Measurements from ENCODE around the gene CCDC183. TPM values are rescaled to one million over a fixed set of nuclear protein-coding genes. Genes with fewer than 3 reads are reported as not detected.

CCDC183 gene
- total RNA-seq, 1 experiment from 2014 or later = 1.1 TPM

GRCh38 chr9:136764301-136764891 is 31.7 kb upstream of the CCDC183 start, which contains the start of gene LCN15:
LCN15 (minus strand) TSS chr9:136764518; CDS start chr9:136764488, 30 bp downstream.
- Mint-ChIP-seq H3K36me3 (ENCODE audit: insufficient read depth in 1 of 3, low read depth in 3 of 3) (no peaks in the 10 kb centered on the region; a peak in 1 of 7 replicates), H3K9me3 (peaks cover 0 to 5% of the 10 kb centered on the region in 2 experiments; a peak in 1 of 5 replicates), H3K27me3 (ENCODE audit: low read depth) (peaks cover 21% of the 10 kb centered on the region), H3K4me1 (peaks cover 15 to 28% of the 10 kb centered on the region in 2 experiments), H3K4me3 (peak within 1 kb of the TSS in 1 of 2 experiments; percentile 38; a peak in 1 of 5 replicates), H3K27ac (no peak within 1 kb of the TSS)
- Histone ChIP-seq H3K23ac (ENCODE audit: insufficient read length, low read depth, low read length) (no peak within 1 kb of the TSS), H2BK120ac (ENCODE audit: low read depth, low read length, poor library complexity, severe bottlenecking) (no peak within 1 kb of the TSS), H3K9me3 (ENCODE audit: control insufficient read depth, low read depth, low read length) (no peaks in the 10 kb centered on the region), H2BK5ac (ENCODE audit: insufficient read length, low read length) (no peak within 1 kb of the TSS), H2AK5ac (ENCODE audit: insufficient read length, low read length) (no peak within 1 kb of the TSS), H4K20me1 (ENCODE audit: control insufficient read depth, insufficient read depth, insufficient read length) (no peaks in the 10 kb centered on the region), H3K79me1 (ENCODE audit: insufficient read depth, low read depth, low read length, poor library complexity, severe bottlenecking) (no peaks in the 10 kb centered on the region), H3K56ac (ENCODE audit: insufficient read length, low read depth, low read length) (no peak within 1 kb of the TSS), H4K91ac (ENCODE audit: insufficient read length, low read depth, low read length) (no peak within 1 kb of the TSS), H3T11ph (ENCODE audit: low read length) (no peak within 1 kb of the TSS), H3K4me1 (ENCODE audit: insufficient read depth, low read length) (no peaks in the 10 kb centered on the region), H2BK15ac (ENCODE audit: low read depth, low read length) (no peak within 1 kb of the TSS), H3K4me2 (ENCODE audit: insufficient read depth, insufficient read length, low read length) (no peak within 1 kb of the TSS), H2BK20ac (ENCODE audit: low read depth, low read length, poor library complexity, severe bottlenecking) (no peak within 1 kb of the TSS), H3K18ac (ENCODE audit: insufficient read length, low read depth, low read length) (no peak within 1 kb of the TSS), H3K23me2 (ENCODE audit: insufficient read length, low read depth, low read length, poor library complexity, severe bottlenecking) (no peaks in the 10 kb centered on the region), H4K8ac (replicated peaks; ENCODE audit: insufficient read length, low read depth, low read length) (no peak within 1 kb of the TSS), H3K27me3 (ENCODE audit: insufficient read depth, low read length) (no peaks in the 10 kb centered on the region), H3K27ac (ENCODE audit: insufficient read length, low read depth, low read length) (no peak within 1 kb of the TSS), H2AFZ (ENCODE audit: low read length) (no peak within 1 kb of the TSS), H3K4ac (ENCODE audit: low read depth, low read length) (no peak within 1 kb of the TSS), H3K14ac (ENCODE audit: insufficient read depth, low read length) (no peak within 1 kb of the TSS; the same call in 1 of the 2 replicates), H4K5ac (ENCODE audit: insufficient read length, low read depth, low read length) (no peak within 1 kb of the TSS), H3K9ac (ENCODE audit: extremely low read depth, insufficient read length, low read length) (no peak within 1 kb of the TSS), H3K79me2 (ENCODE audit: insufficient read depth, low read length) (no peaks in the 10 kb centered on the region), H2BK12ac (ENCODE audit: insufficient read length, low read depth, low read length) (no peak within 1 kb of the TSS)
- no CpG with 5 or more reads among the region's 14 CpGs for WGBS (ENCODE audit: extremely low coverage, insufficient read length, low lambda C conversion rate)
- TF ChIP-seq CTCF (conservative IDR thresholded peaks at IDR 0.05) = no peak
- DNase-seq = peak; percentile 36
